HL-60/S4 treated with phorbol 12-myristate 13-acetate at 8.2 ng/mL for 4 days and 3 days (cell line): ENCODE data around the gene CTNNA3.
"Not testable (repeated sequence)": the region's sequence is repeated elsewhere in the genome, so short reads cannot be mapped to it uniquely, and the experiment has no call there.

Experiments used
- in situ Hi-C: fragments of 300-500 bp; cut with MboI; formaldehyde crosslinking; loops from 2 replicates; pipeline ENCODE4 v1.15.0; 2022; ENCODE audit warnings: low sequenced_read_pairs

CTNNA3 gene

DNA sequence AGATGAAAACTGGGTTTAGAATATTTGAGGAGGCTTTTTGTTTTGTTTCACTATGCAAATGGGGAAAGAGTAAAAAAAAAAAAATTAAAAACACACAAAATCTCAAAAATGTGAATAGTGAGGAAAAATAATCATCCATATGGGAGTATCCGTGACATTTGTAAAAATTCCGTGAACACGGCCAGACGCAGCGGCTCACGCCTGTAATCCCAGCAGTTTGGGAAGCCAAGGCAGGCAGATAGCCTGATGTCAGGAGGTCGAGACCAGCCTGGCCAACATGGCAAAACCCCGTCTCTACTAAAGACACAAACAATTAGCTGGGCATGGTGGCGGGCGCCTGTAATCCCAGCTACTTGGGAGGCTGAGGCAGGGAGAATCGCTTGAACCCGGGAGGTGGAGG lies 1342.2 kb downstream of the CTNNA3 start:
- in situ Hi-C loops = not testable (repeated sequence)

DNA sequence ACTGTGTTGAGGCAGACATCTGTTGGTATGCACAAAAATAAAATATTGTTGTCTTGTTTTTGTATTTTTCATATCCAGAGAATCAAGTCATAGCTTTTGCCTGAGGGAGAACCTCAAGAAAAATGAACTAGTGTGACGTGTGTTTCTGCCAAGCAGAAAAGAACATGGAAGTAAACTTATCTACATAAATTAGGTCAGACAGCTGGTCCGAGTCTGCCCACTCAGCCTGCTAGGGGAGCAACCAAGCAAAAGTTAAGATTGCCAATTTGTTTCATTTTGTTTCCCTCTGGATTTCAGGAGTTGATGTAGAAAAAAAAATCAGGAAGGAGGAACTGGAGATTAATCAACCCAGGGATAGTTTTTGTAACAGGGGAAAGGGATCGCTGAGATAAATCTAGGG lies 1342.6 kb downstream of the CTNNA3 start:
- in situ Hi-C loops = no loop called here

DNA sequence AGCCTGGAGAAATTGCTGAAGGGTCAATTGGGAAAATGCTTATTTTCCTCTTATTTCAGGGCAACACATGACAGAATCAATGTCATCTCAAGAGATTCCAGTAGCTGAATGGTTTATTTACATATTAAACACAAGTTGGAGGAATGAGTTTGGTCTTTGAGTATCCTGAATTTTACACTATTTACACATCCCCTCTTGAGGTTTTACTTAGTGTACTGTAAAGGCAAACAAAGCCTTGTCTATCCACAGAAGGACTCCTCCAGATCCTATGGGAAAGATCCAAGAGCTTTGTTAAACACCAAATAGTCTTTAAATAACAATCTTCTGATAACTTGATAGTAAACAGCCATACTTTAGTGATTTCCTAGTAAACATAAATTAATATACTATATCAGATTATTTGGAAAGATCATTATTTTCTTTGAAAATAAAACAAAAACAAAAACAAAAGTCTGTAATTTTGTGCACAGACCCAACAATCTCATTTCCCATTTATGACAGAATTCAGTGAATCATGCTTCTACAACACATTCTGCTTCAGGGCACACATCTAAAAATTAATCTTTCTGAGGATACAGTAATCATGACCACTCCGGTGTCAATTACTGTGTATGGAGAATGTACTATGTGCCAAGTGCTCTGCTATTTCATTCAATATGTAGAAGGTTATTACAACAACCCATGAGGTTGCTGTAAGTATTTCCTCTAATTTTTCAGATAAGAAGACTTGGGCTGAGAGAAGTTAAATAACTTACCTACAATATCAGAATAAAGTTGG lies 1345.2 kb downstream of the CTNNA3 start:
- in situ Hi-C loops = no loop called here

DNA sequence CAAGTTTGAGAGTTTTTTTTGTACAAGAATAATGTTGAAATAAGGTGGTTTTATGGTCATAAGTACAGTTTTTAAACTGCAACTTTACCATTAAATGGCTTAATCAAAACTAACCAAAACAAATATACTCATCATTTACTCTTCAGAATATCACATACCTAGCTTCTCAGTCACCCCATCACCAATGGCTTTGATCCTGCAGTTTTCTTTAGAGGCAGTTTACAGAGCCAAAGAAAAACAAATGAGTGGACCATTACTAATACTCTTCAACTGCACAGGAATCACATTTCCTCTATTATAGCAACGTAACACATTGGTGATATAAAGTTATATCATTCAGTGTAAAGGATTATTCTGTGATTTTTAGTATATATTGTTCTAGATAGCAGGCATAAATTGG lies 1346.3 kb downstream of the CTNNA3 start:
- in situ Hi-C loops = no loop called here

DNA sequence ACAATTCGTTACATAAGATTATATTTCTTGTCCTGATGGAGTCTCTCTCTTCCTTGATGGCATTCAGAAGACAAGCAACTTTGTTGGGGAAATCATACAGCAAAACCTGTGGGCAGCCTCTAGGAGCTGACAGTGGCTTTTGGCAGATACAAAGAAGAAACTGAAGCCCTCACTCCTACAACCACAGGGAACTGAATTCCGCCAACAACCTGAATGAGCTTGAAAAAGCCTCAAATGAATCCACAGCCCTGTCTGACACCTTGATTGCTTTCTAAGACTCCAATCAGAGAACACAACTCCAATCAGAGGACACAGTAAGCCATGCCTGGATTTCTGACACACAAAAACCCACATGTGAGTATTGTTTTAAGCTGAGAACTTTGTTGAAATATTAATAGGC lies 1346.9 kb downstream of the CTNNA3 start:
- in situ Hi-C loops = no loop called here

DNA sequence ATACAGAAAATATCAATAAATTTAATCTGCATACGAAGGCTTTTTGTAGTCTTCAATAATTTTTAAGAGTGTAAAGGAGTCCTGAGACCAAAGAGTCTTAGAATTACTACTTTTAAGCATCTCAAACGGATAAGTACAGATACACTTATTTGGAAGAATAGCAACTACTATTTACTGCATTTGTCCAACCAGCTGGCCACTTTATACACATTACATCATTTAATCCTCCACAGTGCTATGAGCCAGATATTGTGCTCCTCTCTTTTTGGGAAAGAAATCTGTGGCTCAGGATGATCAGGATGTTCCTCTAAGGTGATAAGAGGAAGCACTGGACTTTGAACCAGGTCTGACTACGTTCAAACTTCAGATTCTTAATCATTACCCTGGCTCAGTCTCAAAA lies 1358.8 kb downstream of the CTNNA3 start:
- in situ Hi-C loops = no loop called here

DNA sequence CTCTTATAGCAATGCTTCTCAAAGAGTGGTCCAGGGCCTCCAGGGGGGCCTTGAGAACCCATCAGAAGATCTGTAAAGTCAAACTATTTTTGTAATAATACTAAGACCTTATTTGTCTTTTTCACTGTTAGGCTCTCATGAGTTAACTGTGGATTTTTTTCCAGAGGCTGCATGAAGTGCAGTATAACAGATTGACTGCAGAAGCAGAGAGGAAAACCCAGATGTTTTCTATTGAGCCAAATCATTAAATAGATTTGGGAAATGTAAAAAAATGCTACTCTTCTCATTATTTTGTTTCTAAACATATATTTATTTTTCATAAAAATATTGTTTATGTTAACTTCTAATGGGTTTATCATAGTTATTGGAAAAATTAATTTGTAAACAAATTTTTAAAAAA lies 1359.2 kb downstream of the CTNNA3 start:
- in situ Hi-C loops = no loop called here

DNA sequence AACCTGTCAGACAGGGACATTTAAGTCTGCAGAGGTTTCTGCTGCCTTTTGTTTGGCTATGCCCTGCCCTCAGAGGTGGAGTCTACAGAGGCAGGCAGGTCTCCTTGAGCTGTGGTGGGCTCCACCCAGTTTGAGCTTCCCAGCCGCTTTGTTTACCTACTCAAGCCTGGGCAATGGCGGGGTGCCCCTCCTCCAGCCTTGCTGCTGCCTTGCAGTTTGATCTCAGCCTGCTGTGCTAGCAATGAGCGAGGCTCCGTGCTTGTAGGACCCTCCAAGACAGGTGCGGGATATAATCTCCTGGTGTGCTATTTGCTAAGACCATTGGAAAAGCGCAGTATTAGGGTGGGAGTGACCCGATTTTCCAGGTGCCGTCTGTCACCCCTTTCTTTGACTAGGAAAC lies 1360.2 kb downstream of the CTNNA3 start:
- in situ Hi-C loops = not testable (repeated sequence)

DNA sequence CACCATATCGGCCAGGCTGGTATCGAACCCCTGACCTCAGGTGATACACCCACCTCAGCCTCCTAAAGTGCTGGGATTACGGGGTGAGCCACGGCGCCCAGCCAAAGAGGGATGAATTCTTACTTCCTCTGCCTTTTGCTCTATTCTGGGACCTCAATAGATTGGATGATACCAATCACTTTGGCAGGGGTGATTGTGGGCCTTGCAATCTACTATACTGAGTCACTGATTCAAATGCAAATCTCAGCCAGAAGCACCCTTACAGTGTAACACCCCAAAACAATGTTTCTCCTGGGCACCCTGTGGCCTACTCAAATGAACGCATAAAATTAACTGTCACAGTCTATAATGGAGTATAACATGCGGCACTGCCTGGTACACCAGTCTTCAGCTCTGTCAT lies 1366.8 kb downstream of the CTNNA3 start:
- in situ Hi-C loops = no loop called here

DNA sequence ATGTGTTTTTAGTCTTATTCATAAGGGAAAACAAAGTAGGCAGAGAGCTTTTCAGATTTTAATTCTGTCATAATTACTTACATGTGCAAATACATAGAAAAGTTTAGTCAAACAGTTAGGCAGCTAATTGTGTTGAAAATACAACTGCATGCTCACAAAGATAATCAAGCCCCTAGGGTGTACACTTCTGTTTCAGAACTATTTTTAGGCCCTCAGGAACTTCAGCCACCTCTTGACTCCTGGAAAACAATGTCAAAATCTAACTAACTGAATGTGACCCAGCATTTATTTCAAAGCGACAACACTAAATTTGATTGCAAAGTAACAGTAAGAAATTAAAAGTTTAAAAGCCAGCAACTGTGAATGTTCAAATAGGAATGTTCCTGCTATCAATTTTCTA lies 1369.1 kb downstream of the CTNNA3 start:
- in situ Hi-C loops = no loop called here

DNA sequence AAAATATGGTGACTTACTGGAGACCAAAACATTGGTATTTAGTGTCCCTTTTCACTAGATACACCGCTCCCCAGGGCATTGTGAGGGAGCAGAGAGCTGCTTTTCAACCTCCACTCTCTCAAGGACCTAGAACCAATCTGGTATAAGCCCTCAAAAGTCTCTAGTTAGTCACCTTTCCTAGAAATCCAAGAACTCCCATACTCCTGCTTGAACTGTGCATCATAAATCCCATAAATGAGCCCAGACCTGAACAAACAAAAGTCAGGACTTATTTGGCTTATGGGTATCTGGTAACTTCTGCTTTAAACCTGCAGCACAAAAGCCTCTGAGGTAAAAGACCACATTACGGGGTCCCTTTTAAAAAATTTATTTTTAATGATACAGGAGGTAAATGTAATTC lies 1373.2 kb downstream of the CTNNA3 start:
- in situ Hi-C loops = no loop called here

DNA sequence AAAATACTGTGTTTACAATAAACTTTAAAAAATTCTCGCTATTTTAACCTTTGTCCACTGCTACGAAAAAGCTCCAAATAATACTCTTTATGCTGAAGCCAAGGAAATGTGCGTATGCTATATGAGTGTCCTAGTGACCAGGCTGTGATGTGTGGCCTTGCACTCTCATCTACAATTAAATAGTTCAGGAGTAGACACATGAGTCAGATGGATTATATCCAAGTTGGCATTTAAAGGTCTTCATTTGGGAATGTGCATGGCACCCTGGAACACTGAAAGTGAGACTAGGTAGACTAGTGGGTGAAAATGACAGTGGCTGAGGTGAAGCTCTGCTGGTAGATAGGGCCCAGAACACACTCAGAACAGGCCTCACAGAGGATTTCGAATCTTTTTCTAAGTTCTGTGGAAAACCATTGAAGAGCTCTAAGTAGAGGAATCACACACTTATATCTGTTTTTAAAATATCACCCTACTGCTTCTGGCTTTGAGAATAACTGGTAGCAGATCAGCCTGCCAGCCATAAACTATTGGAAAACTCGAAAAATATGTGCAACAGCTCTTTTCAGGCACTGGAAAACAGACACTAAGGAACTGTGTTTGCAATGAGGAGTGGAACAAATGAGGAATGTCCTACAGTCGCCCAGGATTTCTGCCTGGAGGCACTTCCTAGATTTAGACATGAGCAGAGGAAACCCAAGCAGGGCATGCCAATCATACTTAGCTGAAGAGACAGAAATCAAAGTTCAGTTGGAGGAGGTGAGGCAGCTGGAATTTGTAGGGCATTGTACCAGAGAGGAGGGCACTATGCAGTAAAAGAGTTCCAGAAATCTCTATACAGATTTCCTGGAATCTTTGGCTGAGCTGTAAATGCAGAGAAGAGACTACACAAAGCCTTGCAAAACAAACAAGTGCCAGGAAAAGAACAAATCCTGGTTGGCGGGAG lies 1374.0 kb downstream of the CTNNA3 start:
- in situ Hi-C loops = no loop called here

DNA sequence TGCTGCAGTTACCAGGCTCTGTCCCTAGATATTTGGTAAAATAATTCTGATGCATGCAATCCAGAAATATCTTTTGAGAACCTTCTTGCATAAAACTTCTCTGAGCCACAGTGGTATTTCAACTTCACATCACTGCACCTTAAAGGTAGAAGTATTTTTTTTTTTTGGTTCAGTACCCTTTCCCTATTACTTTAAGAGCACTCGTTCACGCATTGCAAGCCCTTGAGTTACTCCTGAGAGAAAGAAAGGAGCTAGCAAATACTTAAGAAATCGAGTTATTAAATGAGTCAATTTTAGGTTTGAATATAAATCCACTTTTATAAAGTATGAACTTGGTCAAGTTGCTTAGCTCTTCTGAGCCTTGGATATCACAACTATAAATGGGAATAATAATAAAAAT lies 1377.2 kb downstream of the CTNNA3 start:
- in situ Hi-C loops = no loop called here

DNA sequence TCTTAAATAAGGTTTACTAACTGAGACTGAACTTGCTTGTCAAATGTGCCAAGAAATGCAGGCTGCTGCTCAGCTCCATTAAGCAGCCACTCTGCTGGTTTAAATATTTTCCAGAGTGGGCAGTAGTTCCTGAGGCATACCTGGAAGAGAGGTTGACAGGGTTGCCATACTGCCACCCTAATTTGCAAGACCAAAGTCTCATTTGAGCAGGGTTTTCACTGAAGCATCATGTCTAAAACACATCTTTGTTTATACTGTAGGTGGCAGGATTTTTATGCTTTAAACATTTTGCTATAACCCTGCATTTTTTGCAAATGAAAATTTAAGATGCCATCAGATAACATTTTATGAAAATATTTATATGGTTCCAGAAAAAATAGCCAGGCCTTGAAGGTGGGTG lies 1388.2 kb downstream of the CTNNA3 start:
- in situ Hi-C loops = no loop called here

DNA sequence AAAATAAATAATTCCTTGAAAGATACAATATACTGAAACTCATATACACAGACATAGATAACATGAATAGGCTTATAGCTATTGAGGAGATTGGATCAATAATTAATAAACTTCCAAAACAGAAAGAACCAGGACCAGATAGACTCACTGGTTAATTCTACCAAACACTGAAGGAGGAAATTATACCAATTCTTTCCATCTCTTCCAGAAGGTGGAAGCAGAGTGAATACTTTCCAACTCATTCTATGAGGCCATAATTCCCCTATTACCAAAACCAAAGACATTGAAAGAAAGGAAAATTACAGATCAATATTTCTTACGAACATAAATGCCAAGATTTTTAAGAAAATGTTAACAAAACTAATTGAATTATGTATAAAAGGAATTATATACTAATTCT lies 1394.9 kb downstream of the CTNNA3 start:
- in situ Hi-C loops = no loop called here

DNA sequence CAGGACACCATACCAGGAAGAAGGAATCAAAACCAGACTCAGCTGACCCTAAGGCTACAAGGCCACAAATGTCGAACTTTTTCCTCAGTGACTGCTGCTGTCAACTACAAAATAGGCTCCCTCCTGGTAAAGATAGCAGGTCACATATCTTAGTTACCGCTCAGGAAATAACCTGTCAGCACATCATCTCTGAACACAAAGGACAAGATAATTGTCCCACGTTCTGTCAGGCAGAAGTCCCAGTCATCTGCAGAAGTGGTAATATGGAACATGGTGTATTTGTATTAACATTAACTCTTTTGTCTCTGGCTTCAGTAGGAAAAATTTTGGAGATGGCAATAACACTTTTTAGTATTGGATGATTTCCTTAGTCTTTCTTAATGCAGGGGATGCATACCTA lies 1400.4 kb downstream of the CTNNA3 start:
- in situ Hi-C loops = no loop called here

DNA sequence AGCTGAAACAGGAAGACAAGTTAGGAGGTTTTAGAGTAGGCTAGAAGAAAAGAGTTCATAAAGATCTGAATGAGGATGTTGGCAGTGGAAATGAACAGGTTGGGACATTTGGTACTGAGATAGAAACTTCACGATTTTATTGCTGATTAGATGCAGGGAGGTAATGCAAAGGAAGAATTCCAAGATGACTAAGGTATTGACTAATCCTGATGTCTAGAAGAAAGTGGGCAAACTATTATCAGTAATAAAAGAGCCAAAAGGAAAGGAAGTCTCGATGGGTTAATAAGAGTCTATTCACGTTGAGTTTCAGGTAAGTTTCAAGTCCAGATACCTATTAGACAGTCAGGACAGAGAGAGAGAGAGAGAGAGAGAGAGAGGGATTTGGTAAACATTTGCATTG lies 1401.5 kb downstream of the CTNNA3 start:
- in situ Hi-C loops = no loop called here

DNA sequence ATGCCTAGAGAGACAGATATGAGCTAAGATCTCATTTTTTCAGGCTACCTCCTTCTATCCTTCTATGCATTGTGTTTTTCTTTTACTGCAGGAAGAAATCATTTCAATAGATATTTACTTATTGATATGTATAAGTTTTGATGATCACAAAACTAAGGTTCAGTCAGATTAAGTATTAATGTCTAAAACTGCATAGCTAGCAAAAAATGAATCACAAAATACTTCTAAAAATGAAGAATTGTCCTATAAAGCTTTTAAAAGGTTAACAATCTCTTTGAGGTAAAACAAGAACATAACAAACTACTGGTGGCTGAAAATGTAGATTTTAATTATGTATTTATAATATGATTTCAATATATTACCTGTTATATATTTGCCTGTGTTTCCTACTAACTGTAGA lies 1403.1 kb downstream of the CTNNA3 start:
- in situ Hi-C loops = no loop called here

DNA sequence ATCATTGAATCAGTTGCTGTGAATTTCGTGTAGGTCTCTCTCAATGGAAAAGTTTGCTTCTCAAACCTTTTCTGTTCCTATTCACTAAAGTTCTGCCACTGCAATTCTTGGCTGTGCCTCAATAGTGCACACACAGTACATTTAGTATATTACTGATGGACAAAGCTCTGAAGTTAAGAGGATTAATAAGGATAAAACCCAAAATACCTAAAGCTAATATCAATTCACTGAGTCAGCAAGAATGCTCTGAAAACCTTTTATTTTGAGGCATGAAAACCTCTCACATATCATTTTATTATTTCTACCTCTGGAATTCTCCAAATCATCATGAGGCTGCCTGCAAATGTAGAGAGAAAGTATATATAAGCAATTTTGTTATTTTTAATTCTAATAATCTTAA lies 1403.5 kb downstream of the CTNNA3 start:
- in situ Hi-C loops = no loop called here

DNA sequence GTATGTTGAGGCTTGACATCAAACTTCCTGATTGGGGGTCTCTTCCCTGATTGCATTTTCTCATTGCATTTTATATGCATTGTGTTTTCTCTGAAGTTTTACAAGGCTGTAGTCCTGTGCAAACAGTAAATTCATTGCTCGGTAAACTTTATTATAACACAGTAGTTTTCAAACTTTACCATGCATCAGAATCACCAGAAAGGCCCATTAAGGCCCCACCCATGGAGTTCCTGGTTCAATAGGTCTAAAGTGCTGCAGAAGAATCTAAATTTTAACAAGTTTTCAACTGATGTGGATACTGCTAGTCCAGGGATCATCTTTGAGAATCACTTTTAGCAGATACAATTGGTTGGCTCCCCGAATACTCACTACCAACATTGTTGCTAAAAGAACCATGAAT lies 1404.9 kb downstream of the CTNNA3 start:
- in situ Hi-C loops = no loop called here

DNA sequence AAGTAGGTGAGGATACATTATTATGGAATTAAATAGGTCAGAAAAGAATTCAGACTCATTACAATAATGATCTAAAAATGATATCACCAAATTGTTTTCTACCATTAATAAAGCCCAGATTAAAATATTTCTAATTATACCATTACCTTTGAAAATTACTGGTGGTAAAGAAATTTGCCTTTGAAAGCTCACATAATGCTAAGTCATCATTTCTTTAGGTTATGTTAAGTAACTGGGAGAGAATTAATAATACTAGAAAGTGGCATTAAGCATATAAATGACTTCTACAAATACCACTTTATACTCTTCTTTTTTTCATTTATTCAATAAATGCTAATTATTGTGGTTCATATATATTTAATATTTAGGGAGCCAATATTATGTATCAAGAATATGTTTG lies 1411.4 kb downstream of the CTNNA3 start:
- in situ Hi-C loops = no loop called here

DNA sequence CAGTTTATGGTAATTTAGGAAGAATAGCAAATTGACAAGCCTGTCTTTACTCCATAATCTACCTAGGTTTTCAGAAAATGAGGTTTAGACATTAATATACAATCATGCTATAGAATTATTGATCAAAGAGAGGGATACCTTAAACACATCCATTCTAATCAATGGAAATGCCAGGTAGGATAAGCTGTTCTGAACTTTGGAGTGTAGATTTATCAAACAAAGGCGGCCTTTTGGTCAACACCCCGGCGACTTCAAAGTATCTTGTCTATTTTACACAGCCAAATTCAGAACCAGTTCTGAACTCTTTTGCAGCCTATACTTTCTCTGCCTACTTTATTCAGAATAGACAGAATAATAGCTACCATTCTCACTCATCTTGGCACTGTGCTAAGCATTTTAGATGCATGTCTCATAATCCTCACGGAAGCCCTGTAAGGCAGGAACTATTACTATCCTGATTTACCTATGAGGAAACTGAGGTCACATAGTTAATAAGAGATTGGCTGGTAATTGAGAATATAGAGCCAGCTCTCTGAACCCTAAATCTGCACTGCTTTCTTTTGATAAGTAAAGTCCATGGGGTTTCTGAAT lies 1412.0 kb downstream of the CTNNA3 start:
- in situ Hi-C loops = no loop called here
